ENCODE results near the gene TNFRSF4. TPM values are rescaled to one million over a fixed set of nuclear protein-coding genes. Genes with fewer than 3 reads are reported as not detected.
A peak's percentile ranks its signal among the peaks of the same experiment; 100 is the strongest.

The TNFRSF4 gene
- total and polyA plus RNA-seq, 2 donors (not counting 1 experiment from before 2014, with no cell fraction given) = 0.05 to 0.17 TPM

- no peak overlapping the region for H2AFZ ChIP-seq (ENCODE audit: low read length)
- TF ChIP-seq EZH2 (IDR thresholded peaks at IDR 0.05; ENCODE audit: low read length, missing control alignments) = no peak
- TF ChIP-seq, protein P1, sequence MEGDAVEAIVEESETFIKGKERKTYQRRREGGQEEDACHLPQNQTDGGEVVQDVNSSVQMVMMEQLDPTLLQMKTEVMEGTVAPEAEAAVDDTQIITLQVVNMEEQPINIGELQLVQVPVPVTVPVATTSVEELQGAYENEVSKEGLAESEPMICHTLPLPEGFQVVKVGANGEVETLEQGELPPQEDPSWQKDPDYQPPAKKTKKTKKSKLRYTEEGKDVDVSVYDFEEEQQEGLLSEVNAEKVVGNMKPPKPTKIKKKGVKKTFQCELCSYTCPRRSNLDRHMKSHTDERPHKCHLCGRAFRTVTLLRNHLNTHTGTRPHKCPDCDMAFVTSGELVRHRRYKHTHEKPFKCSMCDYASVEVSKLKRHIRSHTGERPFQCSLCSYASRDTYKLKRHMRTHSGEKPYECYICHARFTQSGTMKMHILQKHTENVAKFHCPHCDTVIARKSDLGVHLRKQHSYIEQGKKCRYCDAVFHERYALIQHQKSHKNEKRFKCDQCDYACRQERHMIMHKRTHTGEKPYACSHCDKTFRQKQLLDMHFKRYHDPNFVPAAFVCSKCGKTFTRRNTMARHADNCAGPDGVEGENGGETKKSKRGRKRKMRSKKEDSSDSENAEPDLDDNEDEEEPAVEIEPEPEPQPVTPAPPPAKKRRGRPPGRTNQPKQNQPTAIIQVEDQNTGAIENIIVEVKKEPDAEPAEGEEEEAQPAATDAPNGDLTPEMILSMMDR (conservative IDR thresholded peaks at IDR 0.05 in 1 of 2, IDR thresholded peaks at IDR 0.05 in 1 of 2; ENCODE audit: low read depth in 1 of 2, low read length in 2 of 2) = no peak
Measured at GRCh38 chr1:1165485-1165884, 48.5 kb downstream of the TNFRSF4 start.

GRCh38 chr1:1164701-1165451 lies 49.1 kb downstream of the TNFRSF4 start:
- H3K4me3 ChIP-seq (replicated peaks in 1 of 4; ENCODE audit: control extremely low read depth in 1 of 4, insufficient read depth in 1 of 4, low read depth in 3 of 4, low read length in 4 of 4) = no peak overlapping the region
- no peaks in the 10 kb centered on the region for H3K36me3 ChIP-seq (ENCODE audit: control insufficient read depth, insufficient read depth, low read length)
- H3K4me2 ChIP-seq (ENCODE audit: extremely low read depth, insufficient read depth, low read length) = no peak overlapping the region
- H3K79me2 ChIP-seq (ENCODE audit: control insufficient read depth, insufficient read depth, low read length) = no peaks in the 10 kb centered on the region
- no peak overlapping the region for H3K9ac ChIP-seq (ENCODE audit: insufficient read depth, low read length)
- DNase-seq (ENCODE audit: low read depth in 2 of 2) = peak in 1 of 2 donors; percentile 4
- H3K27me3 ChIP-seq (ENCODE audit: control insufficient read depth, insufficient read depth, low read length) = peaks cover under 1% of the 10 kb centered on the region
- H2AFZ ChIP-seq (ENCODE audit: low read length) = no peak overlapping the region
- H3K4me1 ChIP-seq (ENCODE audit: control insufficient read depth, extremely low read depth, insufficient read depth, low read length) = no peaks in the 10 kb centered on the region
- no peak overlapping the region for H3K27ac ChIP-seq (ENCODE audit: insufficient read depth, low read length)
- no peaks in the 10 kb centered on the region for H4K20me1 ChIP-seq (ENCODE audit: control insufficient read depth, extremely low read depth, insufficient read depth, low read length)
- H3K9me3 ChIP-seq (ENCODE audit: control insufficient read depth, insufficient read depth, low read depth, low read length) = no peaks in the 10 kb centered on the region
- TF ChIP-seq EZH2 (IDR thresholded peaks at IDR 0.05; ENCODE audit: low read length, missing control alignments) = no peak
- TF ChIP-seq, protein P1 (conservative IDR thresholded peaks at IDR 0.05 in 1 of 2, IDR thresholded peaks at IDR 0.05 in 1 of 2; ENCODE audit: low read depth in 1 of 2, low read length in 2 of 2) = no peak

More at GRCh38 chr1:1165485-1165884, 48.5 kb downstream of the TNFRSF4 start:
- H3K36me3 ChIP-seq (ENCODE audit: control insufficient read depth, insufficient read depth, low read length) = no peaks in the 10 kb centered on the region
- no peak overlapping the region for H3K9ac ChIP-seq (ENCODE audit: insufficient read depth, low read length)
- no peak overlapping the region for H3K4me2 ChIP-seq (ENCODE audit: extremely low read depth, insufficient read depth, low read length)
- no peak for DNase-seq (ENCODE audit: low read depth in 2 of 2)
- no peaks in the 10 kb centered on the region for H3K9me3 ChIP-seq (ENCODE audit: control insufficient read depth, insufficient read depth, low read depth, low read length)
- H3K4me1 ChIP-seq (ENCODE audit: control insufficient read depth, extremely low read depth, insufficient read depth, low read length) = no peaks in the 10 kb centered on the region
- H3K79me2 ChIP-seq (ENCODE audit: control insufficient read depth, insufficient read depth, low read length) = no peaks in the 10 kb centered on the region
- no peak overlapping the region for H3K4me3 ChIP-seq (replicated peaks in 1 of 4; ENCODE audit: control extremely low read depth in 1 of 4, insufficient read depth in 1 of 4, low read depth in 3 of 4, low read length in 4 of 4)
- H3K27me3 ChIP-seq (ENCODE audit: control insufficient read depth, insufficient read depth, low read length) = peaks cover 3% of the 10 kb centered on the region
- no peaks in the 10 kb centered on the region for H4K20me1 ChIP-seq (ENCODE audit: control insufficient read depth, extremely low read depth, insufficient read depth, low read length)
- H3K27ac ChIP-seq (ENCODE audit: insufficient read depth, low read length) = no peak overlapping the region

- no peak overlapping the region for H3K9ac ChIP-seq (ENCODE audit: insufficient read depth, low read length)
- TF ChIP-seq, protein P1 (conservative IDR thresholded peaks at IDR 0.05 in 1 of 2, IDR thresholded peaks at IDR 0.05 in 1 of 2; ENCODE audit: low read depth in 1 of 2, low read length in 2 of 2) = no peak
- no peak for TF ChIP-seq EZH2 (IDR thresholded peaks at IDR 0.05; ENCODE audit: low read length, missing control alignments)
- H3K4me3 ChIP-seq (replicated peaks in 1 of 4; ENCODE audit: control extremely low read depth in 1 of 4, insufficient read depth in 1 of 4, low read depth in 3 of 4, low read length in 4 of 4) = no peak overlapping the region
- H3K4me2 ChIP-seq (ENCODE audit: extremely low read depth, insufficient read depth, low read length) = no peak overlapping the region
- DNase-seq (ENCODE audit: low read depth in 2 of 2) = no peak
- H4K20me1 ChIP-seq (ENCODE audit: control insufficient read depth, extremely low read depth, insufficient read depth, low read length) = no peaks in the 10 kb centered on the region
- H2AFZ ChIP-seq (ENCODE audit: low read length) = no peak overlapping the region
- H3K27ac ChIP-seq (ENCODE audit: insufficient read depth, low read length) = no peak overlapping the region
- H3K79me2 ChIP-seq (ENCODE audit: control insufficient read depth, insufficient read depth, low read length) = no peaks in the 10 kb centered on the region
- no peaks in the 10 kb centered on the region for H3K27me3 ChIP-seq (ENCODE audit: control insufficient read depth, insufficient read depth, low read length)
- no peaks in the 10 kb centered on the region for H3K9me3 ChIP-seq (ENCODE audit: control insufficient read depth, insufficient read depth, low read depth, low read length)
- no peaks in the 10 kb centered on the region for H3K36me3 ChIP-seq (ENCODE audit: control insufficient read depth, insufficient read depth, low read length)
- H3K4me1 ChIP-seq (ENCODE audit: control insufficient read depth, extremely low read depth, insufficient read depth, low read length) = no peaks in the 10 kb centered on the region
Measured at GRCh38 chr1:1164361-1164700, 49.6 kb downstream of the TNFRSF4 start.

All from fibroblast of lung (primary cell).